GM12878 (cell line): ENCODE results near the gene ANKRD13D. TPM values are rescaled to one million over a fixed set of nuclear protein-coding genes. Genes with fewer than 3 reads are reported as not detected.

Source experiments
- ATF3 ChIP-seq: IDR thresholded peaks from 2 replicates; pipeline ENCODE4 v1.6.1; 2011; ENCODE audit warnings: low read depth, mild to moderate bottlenecking, low read length, moderate library complexity, borderline replicate concordance; ENCODE audit errors: extremely low read depth
- BCL3 ChIP-seq: IDR thresholded peaks from 2 replicates; pipeline ENCODE4 v1.6.1; 2011; ENCODE audit warnings: borderline replicate concordance, low read depth, mild to moderate bottlenecking, moderate library complexity, low read length; ENCODE audit not compliant: insufficient read depth, poor library complexity, severe bottlenecking
- E2F4 ChIP-seq: IDR thresholded peaks from 2 replicates; pipeline ENCODE4 v1.6.1; 2012; ENCODE audit warnings: low read depth, low read length, improper control_type of control experiment
- EP300 ChIP-seq, 2 experiments: fragments of 150-350 bp in 1 of 2; IDR thresholded peaks; 2 replicates each; pipeline ENCODE4 v1.6.1; 2011 to 2012; ENCODE audit warnings: low read depth in 2 of 2, low read length in 2 of 2, borderline replicate concordance in 1 of 2, improper control_type of control experiment in 1 of 2, inconsistent platforms in 1 of 2; ENCODE audit not compliant: control insufficient read depth in 1 of 2
- FOXK2 ChIP-seq: fragments of 450-650 bp; IDR thresholded peaks from 2 replicates; pipeline ENCODE4 v1.6.1; 2017; ENCODE audit warnings: mild to moderate bottlenecking, moderate library complexity
- HDGF ChIP-seq: fragments of 450-650 bp; IDR thresholded peaks from 2 replicates; pipeline ENCODE4 v1.6.1; 2016; ENCODE audit warnings: antibody characterized with exemption
- IKZF1 ChIP-seq: fragments of 450-650 bp; conservative IDR thresholded peaks from 2 replicates; pipeline ENCODE4 v1.6.1; 2017; ENCODE audit warnings: antibody characterized with exemption, mild to moderate bottlenecking
- IRF3 ChIP-seq: fragments of 450-650 bp; IDR thresholded peaks from 2 replicates; pipeline ENCODE4 v1.6.1; 2014; ENCODE audit warnings: mild to moderate bottlenecking
- JUND ChIP-seq: IDR thresholded peaks from 2 replicates; pipeline ENCODE4 v1.6.1; 2012; ENCODE audit warnings: low read depth, mild to moderate bottlenecking, low read length, improper control_type of control experiment, moderate library complexity
- KAT2A ChIP-seq: conservative IDR thresholded peaks from 2 replicates; pipeline ENCODE4 v1.6.1; 2011; ENCODE audit warnings: low read depth, low read length; ENCODE audit not compliant: control insufficient read depth
- MYB ChIP-seq: fragments of 150-350 bp; IDR thresholded peaks from 2 replicates; pipeline ENCODE4 v1.6.1; 2014; ENCODE audit warnings: mild to moderate bottlenecking, low read depth, low read length, borderline replicate concordance
- PML ChIP-seq: IDR thresholded peaks from 2 replicates; pipeline ENCODE4 v1.6.1; 2012; ENCODE audit warnings: low read length, inconsistent platforms
- POU2F2 ChIP-seq: IDR thresholded peaks from 3 replicates; pipeline ENCODE4 v1.6.1; 2011; ENCODE audit warnings: low read depth, mild to moderate bottlenecking, low read length, borderline replicate concordance
- RELB ChIP-seq: fragments of 450-650 bp; IDR thresholded peaks from 2 replicates; pipeline ENCODE4 v1.6.1; 2017; ENCODE audit warnings: low read depth, mild to moderate bottlenecking, moderate library complexity
- REST ChIP-seq: IDR thresholded peaks from 2 replicates; pipeline ENCODE4 v1.6.1; 2012; ENCODE audit warnings: mild to moderate bottlenecking, low read depth, low read length
- RFX5 ChIP-seq: IDR thresholded peaks from 2 replicates; pipeline ENCODE4 v1.6.1; 2011; ENCODE audit warnings: low read depth, low read length, improper control_type of control experiment
- SUZ12 ChIP-seq: fragments of 200-600 bp; sonication (generic); IDR thresholded peaks from one replicate; pipeline ENCODE4 v1.6.1; 2018; ENCODE audit warnings: antibody characterized with exemption, mild to moderate bottlenecking; ENCODE audit not compliant: unreplicated experiment
- ZNF384 ChIP-seq: IDR thresholded peaks from 2 replicates; pipeline ENCODE4 v1.6.1; 2012; ENCODE audit warnings: low read depth, mild to moderate bottlenecking, low read length, improper control_type of control experiment, borderline replicate concordance
- ZZZ3 ChIP-seq: IDR thresholded peaks from 2 replicates; pipeline ENCODE4 v1.6.1; 2011; ENCODE audit warnings: low read depth; ENCODE audit not compliant: control insufficient read depth, insufficient read length
- polyA plus RNA-seq, 11 experiments: library from polyadenylated mRNA; depleted of rRNA in 4 of 11; unstranded in 6 of 11; stranded (reverse) in 5 of 11; fragments of >200 nt; fragmentation: Nextera tagmentation in 4 of 11; fragmentation: Illumina TruSeq in 1 of 11; extraction: Ambion mirVana in 4 of 11; extraction: Trizol in 1 of 11; gene quantifications; 1 replicate in 1 of 11; 2 replicates in 10 of 11; pipeline versions ENCODE4 v1.2.1 to v1.2.3, GENCODE V29; 2011 to 2016; ENCODE audit warnings: inconsistent platforms in 2 of 11, missing spikeins in 2 of 11, low read depth in 1 of 11
- total RNA-seq, 4 experiments: library from RNA; depleted of rRNA in 3 of 4; stranded (reverse); fragments of >200 nt in 3 of 4; fragmentation: Illumina TruSeq in 1 of 4; extraction: Trizol in 1 of 4; gene quantifications; 2 replicates each; pipeline versions ENCODE4 v1.2.1 to v1.2.3, GENCODE V29; 2013 to 2021

Gene ANKRD13D
- total and polyA plus RNA-seq, 10 of the 15 experiments (the other 5 are each of a cell fraction or from before 2014, with no cell fraction given) = 2.0 to 56.2 (median 21.4) TPM

GRCh38 chr11:67271541-67272284, 17.4 kb upstream of the ANKRD13D start (continued):
- TF ChIP-seq RELB (no peak), IRF3 (no peak), SUZ12 (no peak), JUND (no peak), KAT2A (no peak), ATF3 (no peak), RFX5 (no peak), ZZZ3 (no peak), E2F4 (no peak), MYB (no peak), POU2F2 (no peak), BCL3 (peak; percentile 24), HDGF (no peak), EP300 (IDR thresholded peaks at IDR 0.05; ENCODE audit: borderline replicate concordance in 1 of 2, control insufficient read depth in 1 of 2, low read depth in 2 of 2, low read length in 2 of 2) (no peak), ZNF384 (no peak), IKZF1 (peak; percentile 61), PML (no peak), REST (no peak), FOXK2 (no peak)
